ENCODE results near the gene MICA. TPM values are rescaled to one million over a fixed set of nuclear protein-coding genes. Genes with fewer than 3 reads are reported as not detected.
A peak's percentile ranks its signal among the peaks of the same experiment; 100 is the strongest.
"Not testable (repeated sequence)": the region's sequence is repeated elsewhere in the genome, so short reads cannot be mapped to it uniquely, and the experiment has no call there.

MICA gene
- polyA plus RNA-seq (ENCODE audit: insufficient read length) = 11.2 TPM
- long read RNA-seq, donor 1, partial matches to known transcripts = 0 of 2 reads
- long read RNA-seq, donor 1, other reads (novel, unspliced or antisense) = 0 of 2 reads
- long read RNA-seq, donor 2, partial matches to known transcripts = 0 of 1 reads
- long read RNA-seq, donor 2, other reads (novel, unspliced or antisense) = 0 of 1 reads
- long read RNA-seq, donor 3, partial matches to known transcripts = 0 of 1 reads
- long read RNA-seq, donor 3, other reads (novel, unspliced or antisense) = 0 of 1 reads
- long read RNA-seq, donor 4 = 0 reads
- long read RNA-seq, donor 5 = 0 reads
- long read RNA-seq, donor 6 = 0 reads
- long read RNA-seq, donor 7, partial matches to known transcripts = 0 of 4 reads
- long read RNA-seq, donor 7, other reads (novel, unspliced or antisense) = 0 of 4 reads
- long read RNA-seq, donor 8 = 0 reads

GRCh38 chr6:31403283-31404060 lies at the start of gene MICA:
TSS of gene MICA (plus strand) at chr6:31403595. CDS start at chr6:31403633, 38 bp downstream.
- peak; percentile 89 for DNase-seq

- DNase-seq = no peak
These were observed 49.1 kb upstream of the MICA start for GRCh38 chr6:31354158-31354863.

DNA sequence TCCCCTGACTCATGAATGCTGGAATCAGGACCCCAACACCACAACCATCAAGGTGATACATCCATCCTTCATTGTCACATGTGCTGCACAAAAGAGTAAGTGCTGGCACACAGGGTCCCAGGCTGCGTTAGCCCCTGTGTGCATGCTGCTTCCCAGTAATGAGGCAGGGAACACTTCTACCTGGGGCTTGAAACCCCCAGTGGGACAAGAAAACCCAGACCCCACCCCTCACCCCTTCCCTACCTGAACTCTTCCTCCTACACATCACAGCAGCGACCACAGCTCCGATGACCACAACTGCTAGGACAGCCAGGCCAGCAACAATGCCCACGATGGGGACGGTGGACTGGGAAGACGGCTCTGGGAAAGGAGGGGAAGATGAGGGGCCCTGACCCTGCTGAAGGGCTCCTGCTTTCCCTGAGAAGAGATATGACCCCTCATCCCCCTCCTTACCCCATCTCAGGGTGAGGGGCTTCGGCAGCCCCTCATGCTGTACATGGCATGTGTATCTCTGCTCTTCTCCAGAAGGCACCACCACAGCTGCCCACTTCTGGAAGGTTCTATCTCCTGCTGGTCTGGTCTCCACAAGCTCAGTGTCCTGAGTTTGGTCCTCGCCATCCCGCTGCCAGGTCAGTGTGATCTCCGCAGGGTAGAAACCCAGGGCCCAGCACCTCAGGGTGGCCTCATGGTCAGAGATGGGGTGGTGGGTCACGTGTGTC lies 48.4 kb upstream of the MICA start:
- no peak for DNase-seq

DNA sequence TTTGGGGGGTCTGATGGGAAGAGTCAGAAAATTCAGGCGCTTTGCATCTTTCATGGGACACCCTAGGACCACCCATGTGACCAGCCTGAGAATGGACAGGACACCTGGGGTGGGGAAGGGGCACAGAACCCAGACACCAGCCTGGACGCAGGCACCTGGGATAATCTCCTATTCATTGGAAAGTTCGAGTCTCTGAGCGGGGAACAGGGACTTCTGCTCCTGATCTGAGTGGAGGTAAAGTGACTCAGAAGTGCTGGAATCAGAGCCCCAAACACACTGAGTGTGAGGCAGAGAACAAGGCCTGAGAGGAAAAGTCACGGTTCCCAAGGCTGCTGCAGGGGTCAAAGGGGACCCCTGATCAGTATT lies 47.8 kb upstream of the MICA start:
- no peak for DNase-seq

- DNase-seq = peak; percentile 4
These were observed 47.0 kb upstream of the MICA start for GRCh38 chr6:31356216-31356945.

DNA sequence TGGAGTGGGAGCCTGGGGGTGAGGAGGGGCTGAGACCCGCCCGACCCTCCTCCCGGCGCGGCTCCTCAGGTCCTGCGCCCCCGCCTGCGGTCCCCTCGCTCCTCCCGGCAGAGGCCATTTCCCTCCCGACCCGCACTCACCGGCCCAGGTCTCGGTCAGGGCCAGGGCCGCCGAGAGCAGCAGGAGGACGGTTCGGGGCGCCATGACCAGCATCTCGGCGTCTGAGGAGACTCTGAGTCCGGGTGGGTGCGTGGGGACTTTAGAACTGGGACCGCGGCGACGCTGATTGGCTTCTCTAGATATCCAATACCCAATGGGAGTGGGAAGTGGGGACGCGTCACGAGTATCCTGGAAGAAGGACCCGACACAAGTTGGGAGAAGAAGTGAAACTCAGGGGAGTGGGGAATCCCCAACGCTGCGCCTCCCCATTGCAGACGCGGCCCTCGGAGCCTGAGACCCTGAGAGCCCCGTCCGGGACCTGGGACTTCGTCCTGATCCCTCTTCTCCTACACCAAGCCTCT lies 46.4 kb upstream of the MICA start, which contains the start of gene HLA-B:
Gene HLA-B, minus strand, starts transcription at position 234 of the 521 bp plus-strand sequence. Its CDS starts 21 bp downstream, at position 213.
- peak; percentile 65 for DNase-seq

- DNase-seq = no peak
These were observed 45.5 kb upstream of the MICA start for GRCh38 chr6:31357886-31358285.

DNA sequence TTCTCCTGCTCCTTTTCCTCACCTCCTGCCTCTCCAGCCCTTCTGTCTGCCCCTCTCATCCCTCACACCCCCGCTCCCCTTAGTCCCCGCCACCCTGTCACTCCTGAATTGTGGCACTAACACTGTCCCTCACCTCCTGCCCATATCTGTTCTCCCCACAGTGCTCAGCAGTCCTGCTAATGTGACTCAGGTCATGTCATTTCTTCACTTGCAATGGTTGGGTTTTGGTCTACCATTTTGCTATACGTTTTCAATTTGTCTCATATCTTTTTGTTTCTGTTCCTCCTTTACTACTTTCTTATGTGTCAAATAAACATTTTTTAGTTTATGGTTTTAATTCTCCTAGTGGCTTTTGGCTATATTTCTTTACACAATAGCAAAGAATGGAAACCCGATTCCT lies 45.1 kb upstream of the MICA start:
- no peak for DNase-seq

- no peak for DNase-seq
These were observed 43.8 kb upstream of the MICA start for GRCh38 chr6:31359581-31359980.

- DNase-seq = no peak
These were observed 40.6 kb upstream of the MICA start for GRCh38 chr6:31362751-31363150.

- no peak for DNase-seq
These were observed 39.6 kb upstream of the MICA start for GRCh38 chr6:31363811-31364210.

GRCh38 chr6:31365864-31366263 lies 37.5 kb upstream of the MICA start:
- no peak for DNase-seq

DNA sequence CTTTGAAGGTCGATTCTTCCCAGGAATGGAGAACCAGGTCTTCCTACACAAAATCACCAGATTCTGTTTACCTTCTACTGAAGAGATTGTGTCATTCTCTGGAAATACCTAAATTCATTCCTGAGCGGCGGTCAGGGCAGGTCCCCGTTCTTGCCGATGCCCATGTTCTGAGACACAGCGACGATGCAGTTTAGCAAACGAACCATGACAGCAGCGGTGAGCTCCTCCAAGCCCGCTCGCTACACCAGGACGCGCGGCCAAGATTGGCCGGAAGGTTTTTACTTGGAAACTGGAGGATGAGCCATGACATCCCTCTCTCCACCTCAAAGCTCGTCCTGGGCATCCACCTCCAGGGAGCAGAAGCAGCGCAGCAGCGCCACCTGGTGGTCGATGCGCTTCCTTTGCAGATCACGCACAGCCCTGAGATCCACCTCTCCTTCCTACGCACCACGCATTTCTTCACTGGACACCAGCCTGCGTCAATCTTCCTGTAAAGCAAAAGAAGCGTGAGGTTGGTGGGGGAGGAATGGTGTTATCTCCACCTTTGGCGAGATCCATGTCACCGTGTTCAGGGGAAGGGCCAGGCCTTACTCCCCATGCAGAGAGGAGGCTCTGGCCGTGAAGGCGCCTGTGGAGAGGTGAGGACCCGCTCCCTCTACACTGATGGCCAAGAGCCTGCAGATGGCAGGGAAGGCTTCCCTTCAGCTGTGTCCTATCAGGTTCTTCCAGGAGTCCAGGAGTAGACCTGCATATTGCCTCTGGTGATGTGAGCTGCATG lies 36.5 kb upstream of the MICA start:
- DNase-seq = peak; percentile 83

- DNase-seq = no peak
These were observed 34.9 kb upstream of the MICA start for GRCh38 chr6:31368461-31368860.

- DNase-seq = not testable (repeated sequence)
These were observed 29.3 kb upstream of the MICA start for GRCh38 chr6:31374118-31374517.

- no peak for DNase-seq
These were observed 27.7 kb upstream of the MICA start for GRCh38 chr6:31375699-31376098.

GRCh38 chr6:31377029-31377428 lies 26.4 kb upstream of the MICA start:
- no peak for DNase-seq

DNA sequence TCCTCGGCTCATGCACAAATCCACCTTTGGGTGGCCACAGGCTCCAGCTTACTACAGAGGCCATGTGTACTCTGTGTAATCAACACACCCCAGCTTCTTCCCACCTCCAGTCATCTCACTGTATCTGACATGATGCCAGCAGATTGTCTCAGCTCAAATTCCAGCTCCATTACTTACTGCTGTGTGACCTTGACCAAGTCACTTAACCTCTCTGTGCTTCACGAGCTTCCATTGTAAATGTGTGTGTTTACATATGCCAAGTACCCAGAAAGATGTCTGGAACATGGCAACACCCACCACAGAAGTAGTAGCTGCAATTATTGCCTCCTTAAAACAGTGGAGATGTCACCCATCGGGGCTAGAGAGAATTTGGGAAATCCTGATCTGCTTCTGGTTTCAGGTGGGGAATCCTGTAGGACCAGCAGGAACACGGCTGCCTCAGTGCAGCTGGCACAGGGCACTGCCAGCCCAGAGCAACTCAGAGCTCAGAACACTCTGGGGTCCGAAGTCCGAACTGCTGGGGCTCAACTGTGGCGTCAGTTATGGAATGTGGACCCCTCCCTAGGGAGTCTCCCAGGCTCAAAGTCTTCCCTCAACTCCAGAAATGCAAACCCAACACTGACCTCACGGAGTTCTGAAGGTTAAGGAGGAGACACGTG lies 25.2 kb upstream of the MICA start:
- no peak for DNase-seq

- no peak for DNase-seq
These were observed 24.7 kb upstream of the MICA start for GRCh38 chr6:31378721-31379103.

DNA sequence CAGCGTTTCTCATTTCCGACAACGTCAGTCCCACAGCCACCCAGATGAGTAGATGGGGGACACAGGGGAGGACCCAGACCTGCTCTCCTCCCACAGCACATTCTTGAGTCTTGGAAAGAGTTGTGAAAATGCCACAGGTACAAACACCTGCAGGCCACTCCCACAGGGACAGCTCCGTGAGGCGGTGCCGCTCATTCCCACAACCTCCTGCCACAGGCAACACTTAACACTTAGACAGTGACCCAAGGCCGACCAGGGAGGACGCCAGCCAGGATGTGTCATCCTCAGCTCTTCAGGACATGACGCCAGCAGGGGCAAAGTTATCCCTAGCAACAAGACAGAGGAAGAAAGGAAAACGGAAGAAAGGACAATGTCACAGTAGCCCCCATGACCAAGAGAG lies 23.5 kb upstream of the MICA start:
- DNase-seq = no peak
